HepG2 (cell line): Measurements from ENCODE around the gene SPINDOC. TPM values are rescaled to one million over a fixed set of nuclear protein-coding genes. Genes with fewer than 3 reads are reported as not detected.

Experiments used
- ATAD3A ChIP-seq: sonication (generic); formaldehyde crosslinking; IDR thresholded peaks from 2 replicates; pipeline ENCODE4 v1.4.0; 2020; ENCODE audit warnings: missing genetic modification reagents
- HOXA9 ChIP-seq: sonication (generic); formaldehyde crosslinking; IDR thresholded peaks from 2 replicates; pipeline ENCODE4 v1.8.1; 2022; ENCODE audit warnings: missing genetic modification reagents, mild to moderate bottlenecking, moderate library complexity, borderline replicate concordance
- KDM6A ChIP-seq: IDR thresholded peaks from 2 replicates; pipeline ENCODE4 v1.6.1; 2016; ENCODE audit warnings: low read depth
- KLF16 ChIP-seq, 2 experiments: sonication (generic) in 1 of 2; formaldehyde crosslinking in 1 of 2; IDR thresholded peaks; 2 replicates each; pipeline versions ENCODE4 v1.6.1 to v1.8.0; 2016 to 2023; ENCODE audit warnings: missing genetic modification reagents in 2 of 2, missing compliant biosample characterization in 1 of 2
- NFYC ChIP-seq: IDR thresholded peaks from 2 replicates; pipeline ENCODE4 v1.6.1; 2016; ENCODE audit warnings: missing genetic modification reagents, missing compliant biosample characterization
- PHF5A ChIP-seq: IDR thresholded peaks from one replicate; pipeline ENCODE4 v1.6.1; 2018; ENCODE audit warnings: low read depth, missing genetic modification reagents; ENCODE audit not compliant: unreplicated experiment
- POLR2AphosphoS2 ChIP-seq: IDR thresholded peaks from 2 replicates; pipeline ENCODE4 v1.6.1; 2011; ENCODE audit warnings: low read depth, low read length, improper control_type of control experiment
- SATB2 ChIP-seq: sonication (generic); formaldehyde crosslinking; IDR thresholded peaks from 2 replicates; pipeline ENCODE4 v1.5.0; 2020; ENCODE audit warnings: missing genetic modification reagents
- TBX3 ChIP-seq: fragments of 450-650 bp; IDR thresholded peaks from 2 replicates; pipeline ENCODE4 v1.6.1; 2017; ENCODE audit warnings: antibody characterized with exemption, mild to moderate bottlenecking, inconsistent platforms, borderline replicate concordance
- TSC22D2 ChIP-seq: sonication (generic); formaldehyde crosslinking; IDR thresholded peaks from 2 replicates; pipeline ENCODE4 v1.5.1; 2020; ENCODE audit warnings: missing genetic modification reagents, mild to moderate bottlenecking, borderline replicate concordance
- ZNF234 ChIP-seq: sonication (generic); formaldehyde crosslinking; conservative IDR thresholded peaks from 2 replicates; pipeline ENCODE4 v1.5.1; 2020; ENCODE audit warnings: mild to moderate bottlenecking, missing genetic modification reagents
- ZNF674 ChIP-seq: sonication (generic); formaldehyde crosslinking; IDR thresholded peaks from 2 replicates; pipeline ENCODE4 v1.5.0; 2020; ENCODE audit warnings: low read depth, mild to moderate bottlenecking, missing genetic modification reagents
- ZSCAN29 ChIP-seq: sonication (generic); formaldehyde crosslinking; conservative IDR thresholded peaks from 2 replicates; pipeline ENCODE4 v1.4.0; 2020; ENCODE audit warnings: mild to moderate bottlenecking, missing genetic modification reagents
- polyA plus RNA-seq, 8 experiments: library from polyadenylated mRNA; depleted of rRNA in 3 of 8; stranded (reverse) in 7 of 8; unstranded in 1 of 8; fragments of >200 nt; fragmentation: Illumina TruSeq in 4 of 8; extraction: Trizol in 4 of 8; gene quantifications; 2 replicates each; pipeline versions ENCODE4 v1.2.1 to v1.2.3, GENCODE V29; 2011 to 2016; ENCODE audit warnings: low read depth in 4 of 8, missing spikeins in 1 of 8, mixed read lengths in 1 of 8; ENCODE audit not compliant: insufficient read depth in 1 of 8
- total RNA-seq, 5 experiments: library from RNA; depleted of rRNA; stranded (reverse); fragments of >200 nt; fragmentation: Illumina TruSeq; extraction: Trizol; gene quantifications; 2 replicates each; pipeline ENCODE4 v1.2.3, GENCODE V29; 2016; ENCODE audit warnings: low read depth in 1 of 5
- TF ChIP-seq, protein P1 (sequence below): sonication (generic); formaldehyde crosslinking; IDR thresholded peaks from 2 replicates; pipeline ENCODE4 v1.5.0; 2020; ENCODE audit warnings: mild to moderate bottlenecking, missing genetic modification reagents
- TF ChIP-seq, protein P2 (sequence below): sonication (generic); formaldehyde crosslinking; IDR thresholded peaks from 2 replicates; pipeline ENCODE4 v1.8.0; 2023; ENCODE audit warnings: mild to moderate bottlenecking, missing genetic modification reagents
- TF ChIP-seq, protein P3 (sequence below): sonication (generic); formaldehyde crosslinking; IDR thresholded peaks from 2 replicates; pipeline ENCODE4 v1.4.0; 2020; ENCODE audit warnings: missing genetic modification reagents
- TF ChIP-seq, protein P4 (sequence below): sonication (generic); formaldehyde crosslinking; IDR thresholded peaks from 2 replicates; pipeline ENCODE4 v1.8.0; 2022; ENCODE audit warnings: low read depth, missing genetic modification reagents
- TF ChIP-seq, protein P5 (sequence below): sonication (generic); formaldehyde crosslinking; IDR thresholded peaks from 2 replicates; pipeline ENCODE4 v1.5.0; 2020; ENCODE audit warnings: mild to moderate bottlenecking, missing genetic modification reagents
- TF ChIP-seq, protein P6 (sequence below): sonication (generic); formaldehyde crosslinking; IDR thresholded peaks from 2 replicates; pipeline ENCODE4 v1.8.1; 2023; ENCODE audit warnings: mild to moderate bottlenecking, moderate library complexity, missing genetic modification reagents

The SPINDOC gene
- total and polyA plus RNA-seq, 2 of the 13 experiments (the other 11 are each of a cell fraction or from before 2014, with no cell fraction given) = 21.4 to 29.9 TPM

DNA sequence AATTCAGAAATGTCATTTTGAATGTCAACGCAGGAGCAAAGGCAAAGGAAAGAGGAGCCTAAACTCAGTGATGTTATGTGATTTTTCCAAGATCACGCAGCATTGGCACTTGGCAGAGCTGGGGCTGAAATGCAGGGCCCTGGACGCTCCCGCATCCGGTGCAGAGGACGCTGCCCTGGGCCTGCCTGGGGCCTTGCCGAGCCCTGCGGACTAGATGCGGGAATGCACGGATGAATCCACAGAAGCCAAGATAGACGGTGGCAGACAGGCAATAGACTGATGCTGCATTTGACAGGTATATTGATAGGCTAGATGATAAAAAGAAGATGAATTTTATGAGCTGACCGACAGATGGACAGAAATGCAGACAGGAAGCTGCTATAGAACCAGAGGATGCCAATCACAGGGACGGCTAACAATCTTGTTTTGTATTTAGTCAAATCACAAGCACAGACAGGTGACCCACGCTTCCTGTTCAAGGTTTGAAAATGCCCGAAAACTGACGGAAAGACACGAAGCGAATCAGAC lies 25.0 kb downstream of the SPINDOC start (continued):
- TF ChIP-seq, protein P1, sequence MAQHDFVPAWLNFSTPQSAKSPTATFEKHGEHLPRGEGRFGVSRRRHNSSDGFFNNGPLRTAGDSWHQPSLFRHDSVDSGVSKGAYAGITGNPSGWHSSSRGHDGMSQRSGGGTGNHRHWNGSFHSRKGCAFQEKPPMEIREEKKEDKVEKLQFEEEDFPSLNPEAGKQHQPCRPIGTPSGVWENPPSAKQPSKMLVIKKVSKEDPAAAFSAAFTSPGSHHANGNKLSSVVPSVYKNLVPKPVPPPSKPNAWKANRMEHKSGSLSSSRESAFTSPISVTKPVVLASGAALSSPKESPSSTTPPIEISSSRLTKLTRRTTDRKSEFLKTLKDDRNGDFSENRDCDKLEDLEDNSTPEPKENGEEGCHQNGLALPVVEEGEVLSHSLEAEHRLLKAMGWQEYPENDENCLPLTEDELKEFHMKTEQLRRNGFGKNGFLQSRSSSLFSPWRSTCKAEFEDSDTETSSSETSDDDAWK (CRISPR knock-in tag) = no peak
- TF ChIP-seq NFYC (CRISPR knock-in tag) = no peak
- TF ChIP-seq, protein P2, sequence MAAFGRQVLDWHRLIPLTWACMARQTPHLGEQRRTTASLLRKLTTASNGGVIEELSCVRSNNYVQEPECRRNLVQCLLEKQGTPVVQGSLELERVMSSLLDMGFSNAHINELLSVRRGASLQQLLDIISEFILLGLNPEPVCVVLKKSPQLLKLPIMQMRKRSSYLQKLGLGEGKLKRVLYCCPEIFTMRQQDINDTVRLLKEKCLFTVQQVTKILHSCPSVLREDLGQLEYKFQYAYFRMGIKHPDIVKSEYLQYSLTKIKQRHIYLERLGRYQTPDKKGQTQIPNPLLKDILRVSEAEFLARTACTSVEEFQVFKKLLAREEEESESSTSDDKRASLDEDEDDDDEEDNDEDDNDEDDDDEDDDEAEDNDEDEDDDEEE = no peak
- no peak for TF ChIP-seq POLR2AphosphoS2
- TF ChIP-seq TSC22D2 = no peak
- TF ChIP-seq, protein P3, sequence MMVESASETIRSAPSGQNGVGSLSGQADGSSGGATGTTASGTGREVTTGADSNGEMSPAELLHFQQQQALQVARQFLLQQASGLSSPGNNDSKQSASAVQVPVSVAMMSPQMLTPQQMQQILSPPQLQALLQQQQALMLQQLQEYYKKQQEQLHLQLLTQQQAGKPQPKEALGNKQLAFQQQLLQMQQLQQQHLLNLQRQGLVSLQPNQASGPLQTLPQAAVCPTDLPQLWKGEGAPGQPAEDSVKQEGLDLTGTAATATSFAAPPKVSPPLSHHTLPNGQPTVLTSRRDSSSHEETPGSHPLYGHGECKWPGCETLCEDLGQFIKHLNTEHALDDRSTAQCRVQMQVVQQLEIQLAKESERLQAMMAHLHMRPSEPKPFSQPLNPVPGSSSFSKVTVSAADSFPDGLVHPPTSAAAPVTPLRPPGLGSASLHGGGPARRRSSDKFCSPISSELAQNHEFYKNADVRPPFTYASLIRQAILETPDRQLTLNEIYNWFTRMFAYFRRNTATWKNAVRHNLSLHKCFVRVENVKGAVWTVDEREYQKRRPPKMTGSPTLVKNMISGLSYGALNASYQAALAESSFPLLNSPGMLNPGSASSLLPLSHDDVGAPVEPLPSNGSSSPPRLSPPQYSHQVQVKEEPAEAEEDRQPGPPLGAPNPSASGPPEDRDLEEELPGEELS (CRISPR knock-in tag) = no peak
- TF ChIP-seq ATAD3A (CRISPR knock-in tag) = no peak
- no peak for TF ChIP-seq HOXA9 (CRISPR knock-in tag)
- no peak for TF ChIP-seq KLF16 (CRISPR knock-in tag; IDR thresholded peaks at IDR 0.05)
- no peak for TF ChIP-seq ZNF234 (CRISPR knock-in tag)
- no peak for TF ChIP-seq KDM6A (CRISPR knock-in tag)
- no peak for TF ChIP-seq PHF5A
- no peak for TF ChIP-seq ZNF674 (CRISPR knock-in tag)
- TF ChIP-seq, protein P4, sequence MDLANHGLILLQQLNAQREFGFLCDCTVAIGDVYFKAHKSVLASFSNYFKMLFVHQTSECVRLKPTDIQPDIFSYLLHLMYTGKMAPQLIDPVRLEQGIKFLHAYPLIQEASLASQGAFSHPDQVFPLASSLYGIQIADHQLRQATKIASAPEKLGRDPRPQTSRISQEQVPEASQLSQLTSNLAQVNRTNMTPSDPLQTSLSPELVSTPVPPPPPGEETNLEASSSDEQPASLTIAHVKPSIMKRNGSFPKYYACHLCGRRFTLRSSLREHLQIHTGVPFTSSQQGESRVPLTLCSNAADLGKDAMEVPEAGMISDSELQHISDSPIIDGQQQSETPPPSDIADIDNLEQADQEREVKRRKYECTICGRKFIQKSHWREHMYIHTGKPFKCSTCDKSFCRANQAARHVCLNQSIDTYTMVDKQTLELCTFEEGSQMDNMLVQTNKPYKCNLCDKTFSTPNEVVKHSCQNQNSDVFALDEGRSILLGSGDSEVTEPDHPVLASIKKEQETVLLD (CRISPR knock-in tag) = no peak
- TF ChIP-seq SATB2 (CRISPR knock-in tag) = no peak
- no peak for TF ChIP-seq TBX3
- TF ChIP-seq, protein P5, sequence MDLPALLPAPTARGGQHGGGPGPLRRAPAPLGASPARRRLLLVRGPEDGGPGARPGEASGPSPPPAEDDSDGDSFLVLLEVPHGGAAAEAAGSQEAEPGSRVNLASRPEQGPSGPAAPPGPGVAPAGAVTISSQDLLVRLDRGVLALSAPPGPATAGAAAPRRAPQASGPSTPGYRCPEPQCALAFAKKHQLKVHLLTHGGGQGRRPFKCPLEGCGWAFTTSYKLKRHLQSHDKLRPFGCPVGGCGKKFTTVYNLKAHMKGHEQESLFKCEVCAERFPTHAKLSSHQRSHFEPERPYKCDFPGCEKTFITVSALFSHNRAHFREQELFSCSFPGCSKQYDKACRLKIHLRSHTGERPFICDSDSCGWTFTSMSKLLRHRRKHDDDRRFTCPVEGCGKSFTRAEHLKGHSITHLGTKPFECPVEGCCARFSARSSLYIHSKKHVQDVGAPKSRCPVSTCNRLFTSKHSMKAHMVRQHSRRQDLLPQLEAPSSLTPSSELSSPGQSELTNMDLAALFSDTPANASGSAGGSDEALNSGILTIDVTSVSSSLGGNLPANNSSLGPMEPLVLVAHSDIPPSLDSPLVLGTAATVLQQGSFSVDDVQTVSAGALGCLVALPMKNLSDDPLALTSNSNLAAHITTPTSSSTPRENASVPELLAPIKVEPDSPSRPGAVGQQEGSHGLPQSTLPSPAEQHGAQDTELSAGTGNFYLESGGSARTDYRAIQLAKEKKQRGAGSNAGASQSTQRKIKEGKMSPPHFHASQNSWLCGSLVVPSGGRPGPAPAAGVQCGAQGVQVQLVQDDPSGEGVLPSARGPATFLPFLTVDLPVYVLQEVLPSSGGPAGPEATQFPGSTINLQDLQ = no peak
- no peak for TF ChIP-seq ZSCAN29 (CRISPR knock-in tag)
- TF ChIP-seq, protein P6, sequence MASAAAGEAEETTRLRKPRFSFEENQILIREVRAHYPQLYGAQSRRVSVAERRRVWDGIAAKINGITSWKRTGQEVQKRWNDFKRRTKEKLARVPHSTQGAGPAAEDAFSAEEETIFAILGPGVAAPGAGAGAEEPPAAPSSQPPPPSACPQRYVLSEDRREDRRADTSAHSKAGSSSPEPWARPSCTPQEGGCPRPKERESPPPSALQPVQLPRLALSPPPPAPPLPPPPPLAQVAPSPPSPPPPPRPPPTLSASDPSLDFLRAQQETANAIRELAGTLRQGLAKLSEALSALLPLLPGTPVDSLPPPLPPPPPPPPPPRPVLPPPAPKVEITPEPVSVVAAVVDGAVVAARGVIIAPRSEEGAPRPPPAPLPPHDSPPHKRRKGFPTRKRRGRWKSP (CRISPR knock-in tag) = no peak
